Liver (tissue), 9 donors: Measurements from ENCODE around the gene INSM1. TPM values are rescaled to one million over a fixed set of nuclear protein-coding genes. Genes with fewer than 3 reads are reported as not detected.

Experiments used
- DNase-seq: peaks from one replicate; pipeline ENCODE4 v3.0.0-alpha.2; 2017; ENCODE audit warnings: low spot score
- H3K27ac ChIP-seq, 2 donors: one replicate each; pipeline ENCODE4 v1.7.0; 2013; ENCODE audit warnings: inconsistent platforms in 2 of 2, low read length in 2 of 2, control low read depth in 1 of 2, low read depth in 1 of 2, mild to moderate bottlenecking in 1 of 2
- H3K27me3 ChIP-seq, 4 donors: one replicate each; pipeline versions ENCODE4 v1.6.1 to v1.7.0; 2013; ENCODE audit warnings: low read length in 3 of 4, inconsistent platforms in 1 of 4, mild to moderate bottlenecking in 1 of 4, moderate library complexity in 1 of 4; ENCODE audit not compliant: control insufficient read depth in 4 of 4, insufficient read depth in 4 of 4
- H3K36me3 ChIP-seq, 4 donors: one replicate each; pipeline versions ENCODE4 v1.6.1 to v1.7.0; 2013; ENCODE audit warnings: low read length in 3 of 4, mild to moderate bottlenecking in 3 of 4, low read depth in 1 of 4, moderate library complexity in 1 of 4; ENCODE audit not compliant: control insufficient read depth in 4 of 4, insufficient read depth in 3 of 4
- H3K4me1 ChIP-seq, 4 donors: one replicate each; pipeline versions ENCODE4 v1.6.1 to v1.7.0; 2013; ENCODE audit warnings: low read length in 3 of 4, mild to moderate bottlenecking in 3 of 4, moderate library complexity in 1 of 4; ENCODE audit not compliant: control insufficient read depth in 4 of 4, insufficient read depth in 4 of 4
- H3K4me3 ChIP-seq, 3 donors: one replicate each; pipeline versions ENCODE4 v1.6.1 to v1.7.0; 2013; ENCODE audit warnings: low read length in 3 of 3, control low read depth in 1 of 3, low read depth in 1 of 3, mild to moderate bottlenecking in 1 of 3
- H3K9ac ChIP-seq, 2 donors: one replicate each; pipeline ENCODE4 v1.7.0; 2013; ENCODE audit warnings: low read length in 2 of 2, mild to moderate bottlenecking in 2 of 2, moderate library complexity in 2 of 2, control low read depth in 1 of 2, low read depth in 1 of 2
- H3K9me3 ChIP-seq, 4 donors: one replicate each; pipeline versions ENCODE4 v1.6.1 to v1.7.0; 2013; ENCODE audit warnings: low read length in 3 of 4; ENCODE audit not compliant: control insufficient read depth in 4 of 4
- FOXA1 ChIP-seq: IDR thresholded peaks from 2 replicates; pipeline ENCODE4 v1.6.1; 2016; ENCODE audit warnings: antibody characterized with exemption
- FOXA2 ChIP-seq: IDR thresholded peaks from 2 replicates; pipeline ENCODE4 v1.6.1; 2016; ENCODE audit warnings: antibody characterized with exemption
- HNF4A ChIP-seq, 2 donors: conservative IDR thresholded peaks; 2 replicates each; pipeline ENCODE4 v1.6.1; 2016; ENCODE audit warnings: antibody characterized with exemption in 2 of 2, mild to moderate bottlenecking in 2 of 2
- JUND ChIP-seq, 2 donors: IDR thresholded peaks; 2 replicates each; pipeline ENCODE4 v1.6.1; 2016; ENCODE audit warnings: antibody characterized with exemption in 2 of 2
- RAD21 ChIP-seq, 2 donors: IDR thresholded peaks; 2 replicates each; pipeline ENCODE4 v1.6.1; 2016; ENCODE audit warnings: antibody characterized with exemption in 2 of 2, mild to moderate bottlenecking in 2 of 2
- RXRA ChIP-seq, 2 donors: IDR thresholded peaks; 2 replicates each; pipeline ENCODE4 v1.6.1; 2017 to 2018; ENCODE audit warnings: antibody characterized with exemption in 2 of 2, mild to moderate bottlenecking in 1 of 2
- SP1 ChIP-seq: IDR thresholded peaks from 2 replicates; pipeline ENCODE4 v1.6.1; 2018; ENCODE audit warnings: antibody characterized with exemption, mild to moderate bottlenecking
- YY1 ChIP-seq: IDR thresholded peaks from 2 replicates; pipeline ENCODE4 v1.6.1; 2016; ENCODE audit warnings: antibody characterized with exemption, mild to moderate bottlenecking
- WGBS: extraction: QIAGEN DNeasy Blood & Tissue Kit; methylation state at CpG from one replicate; pipeline ENCODE4 v1.1.7; 2013; 5-methylcytosine and 5-hydroxymethylcytosine counted together
- polyA plus RNA-seq, 2 donors: library from polyadenylated mRNA; stranded (reverse) in 1 of 2; unstranded in 1 of 2; fragments of 200-250 nt in 1 of 2; fragments of >200 nt in 1 of 2; fragmentation: Nextera tagmentation in 1 of 2; extraction: Ambion mirVana in 1 of 2; gene quantifications; one replicate each; pipeline versions ENCODE4 v1.2.1 to v1.2.3, GENCODE V29; 2013 to 2015
- total RNA-seq, 2 donors: library from RNA; depleted of rRNA; stranded (reverse); fragments of >200 nt; gene quantifications; one replicate each; pipeline ENCODE4 v1.2.3, GENCODE V29; 2014
- TF ChIP-seq, protein P1 (sequence below): IDR thresholded peaks from 2 replicates; pipeline ENCODE4 v1.6.1; 2016; ENCODE audit warnings: antibody characterized with exemption
- TF ChIP-seq, protein P2 (sequence below): IDR thresholded peaks from 2 replicates; pipeline ENCODE4 v1.6.1; 2016; ENCODE audit warnings: antibody characterized with exemption
- donor health status: healthy.
- donor health status: healthy.
- donor health status: healthy.
- donor health status: healthy.
- donor health status: healthy.

The INSM1 gene
- total and polyA plus RNA-seq, 4 donors: not detected

DNA sequence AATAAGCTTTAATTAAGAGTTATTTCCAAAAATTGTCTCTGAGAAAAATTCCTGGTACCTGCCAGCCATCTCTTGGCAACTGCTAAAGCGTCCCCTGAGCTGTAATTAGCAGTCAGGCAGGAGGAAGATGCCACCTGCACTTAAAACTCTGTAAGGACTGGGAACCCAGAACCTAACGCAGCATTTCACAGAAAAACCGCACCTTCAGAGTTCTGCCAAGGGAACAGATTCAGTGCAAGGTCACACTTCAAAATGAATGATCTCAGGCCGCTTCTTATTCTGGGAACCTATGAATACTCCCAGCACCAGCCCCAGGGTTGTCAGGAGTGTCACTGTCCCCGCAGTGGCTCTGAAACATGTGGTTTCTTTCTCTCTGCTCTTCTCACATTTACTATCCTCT is 36.7 kb downstream of the INSM1 start (continued):
- no peak for TF ChIP-seq FOXA2
- no peak for TF ChIP-seq JUND (IDR thresholded peaks at IDR 0.05)
- TF ChIP-seq RAD21 (IDR thresholded peaks at IDR 0.05): no peak
- no peak for TF ChIP-seq YY1
- no peak for TF ChIP-seq SP1
- TF ChIP-seq, protein P1, sequence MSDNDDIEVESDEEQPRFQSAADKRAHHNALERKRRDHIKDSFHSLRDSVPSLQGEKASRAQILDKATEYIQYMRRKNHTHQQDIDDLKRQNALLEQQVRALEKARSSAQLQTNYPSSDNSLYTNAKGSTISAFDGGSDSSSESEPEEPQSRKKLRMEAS: no peak
- TF ChIP-seq RXRA (IDR thresholded peaks at IDR 0.05): no peak

DNA sequence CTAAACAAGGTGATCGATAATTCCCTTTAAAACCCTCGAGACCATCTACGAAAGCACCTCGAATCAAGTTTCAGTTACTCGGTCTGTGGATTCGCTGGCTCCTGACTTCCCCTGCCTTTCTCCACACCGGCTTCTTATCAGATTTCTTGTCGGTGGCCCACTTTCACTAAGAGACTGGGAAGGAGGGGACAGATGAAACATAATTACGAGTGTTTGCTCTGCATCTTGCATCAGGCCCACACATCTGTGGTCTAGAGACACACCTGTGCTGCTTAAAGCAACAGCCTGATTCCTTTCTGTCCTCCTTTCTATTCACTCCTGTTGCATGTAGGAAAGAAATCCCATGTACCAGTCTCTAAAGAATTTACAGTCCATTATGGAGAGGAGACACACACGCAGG is 37.7 kb downstream of the INSM1 start:
- H3K36me3 ChIP-seq: peaks cover 0 to 20% (median 12%) of the 10 kb centered on the region in 4 donors
- TF ChIP-seq HNF4A (conservative IDR thresholded peaks at IDR 0.05): no peak
- H3K4me1 ChIP-seq: peaks cover 0 to 2% (median 0%) of the 10 kb centered on the region in 4 donors
- DNase-seq: no peak
- H3K9ac ChIP-seq: no peak overlapping the region
- H3K9me3 ChIP-seq: no peaks in the 10 kb centered on the region
- no peaks in the 10 kb centered on the region for H3K27me3 ChIP-seq
- WGBS: 91% methylated on average over 10 of the region's 10 CpGs
- H3K27ac ChIP-seq: no peak overlapping the region
- H3K4me3 ChIP-seq: no peak overlapping the region

DNA sequence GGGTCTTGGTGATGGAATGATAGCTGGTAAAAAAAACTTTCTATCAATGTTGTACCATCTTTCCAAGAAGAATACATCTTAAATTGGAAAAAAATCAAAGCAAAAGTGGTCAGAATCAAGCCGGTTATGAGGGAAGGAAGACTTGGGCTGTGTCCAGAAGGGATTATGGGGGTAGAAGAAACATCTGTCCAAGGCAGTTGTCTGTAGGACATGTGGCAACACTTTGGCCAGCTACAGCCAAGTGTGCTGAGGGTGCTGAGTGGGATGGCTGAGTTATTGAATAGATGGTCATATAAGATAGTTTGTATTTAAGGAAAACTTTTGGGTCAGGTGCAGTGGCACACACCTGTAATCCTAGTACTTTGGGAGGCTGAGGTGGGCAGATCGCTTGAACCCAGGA is 38.4 kb downstream of the INSM1 start:
- Histone ChIP-seq H3K9me3 (no peaks in the 10 kb centered on the region), H3K4me1 (no peaks in the 10 kb centered on the region), H3K4me3 (no peak overlapping the region), H3K27me3 (no peaks in the 10 kb centered on the region), H3K9ac (no peak overlapping the region), H3K27ac (no peak overlapping the region), H3K36me3 (peaks cover 0 to 20% (median 12%) of the 10 kb centered on the region in 4 donors)
- TF ChIP-seq, protein P1: no peak
- TF ChIP-seq YY1: no peak
- no peak for TF ChIP-seq SP1
- no peak for TF ChIP-seq FOXA1
- TF ChIP-seq, protein P2, sequence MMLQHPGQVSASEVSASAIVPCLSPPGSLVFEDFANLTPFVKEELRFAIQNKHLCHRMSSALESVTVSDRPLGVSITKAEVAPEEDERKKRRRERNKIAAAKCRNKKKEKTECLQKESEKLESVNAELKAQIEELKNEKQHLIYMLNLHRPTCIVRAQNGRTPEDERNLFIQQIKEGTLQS: no peak
- no peak for DNase-seq
- 96% methylated on average over 2 of the region's 2 CpGs for WGBS

DNA sequence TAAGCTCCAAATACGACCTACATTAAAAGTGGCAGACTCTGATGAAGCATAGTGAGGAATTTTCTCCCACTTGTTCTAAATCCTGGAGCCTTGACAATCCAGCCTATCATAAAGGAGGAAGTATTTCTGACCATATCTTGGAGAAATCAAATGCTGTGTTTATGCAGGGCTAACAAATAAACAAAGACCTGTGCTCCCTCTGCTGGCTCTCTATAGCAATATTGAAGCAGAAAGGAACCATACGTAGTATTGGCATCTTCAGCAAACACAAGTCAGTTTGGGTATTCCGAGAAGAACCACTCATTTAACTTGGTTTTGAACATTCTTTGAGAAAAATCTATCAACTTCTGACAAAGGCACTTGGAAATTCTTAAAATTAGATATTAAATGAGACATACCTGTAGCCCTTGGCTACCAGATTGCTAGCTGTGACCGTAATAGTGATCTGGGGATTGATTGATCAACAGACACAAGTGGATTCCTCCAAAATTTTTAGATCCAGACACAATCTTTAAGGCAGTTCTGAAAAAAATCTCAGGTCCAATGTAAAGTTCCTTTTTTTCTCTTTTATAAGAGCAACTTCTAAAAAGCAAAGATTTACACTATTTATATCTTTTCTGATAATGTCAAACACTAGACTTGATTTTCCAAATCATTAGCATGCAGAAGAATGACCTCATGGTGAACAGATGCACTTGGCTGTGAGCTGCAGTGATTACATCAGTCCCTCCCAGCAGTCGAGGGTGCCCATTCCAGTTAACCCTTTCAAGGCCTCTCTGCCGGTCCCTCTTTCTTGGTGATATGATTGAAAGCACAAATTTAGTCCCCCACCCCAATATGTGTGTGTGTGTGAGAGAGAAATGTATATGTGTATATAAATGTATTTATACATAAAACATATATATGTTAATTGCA is 40.2 kb downstream of the INSM1 start:
- Histone ChIP-seq H3K4me1 (no peaks in the 10 kb centered on the region), H3K9me3 (no peaks in the 10 kb centered on the region), H3K9ac (no peak overlapping the region), H3K27me3 (no peaks in the 10 kb centered on the region), H3K4me3 (no peak overlapping the region), H3K36me3 (peaks cover 0 to 22% (median 10%) of the 10 kb centered on the region in 4 donors), H3K27ac (no peak overlapping the region)
- WGBS: 75% methylated on average over 6 of the region's 6 CpGs
- DNase-seq: no peak
- peak in 1 of 2 donors; percentile 6 for TF ChIP-seq RAD21 (IDR thresholded peaks at IDR 0.05)
- TF ChIP-seq SP1: no peak
- TF ChIP-seq RXRA (IDR thresholded peaks at IDR 0.05): no peak
- TF ChIP-seq, protein P2: no peak
